Activated T-cell treated with anti-CD3 and anti-CD28 coated beads, Interleukin-2, amount 50 U/mL, for 4 hours (primary cell): ENCODE data around the gene NCF4. TPM values are rescaled to one million over a fixed set of nuclear protein-coding genes. Genes with fewer than 3 reads are reported as not detected.

Experiments used
- ATAC-seq, 2 donors: fragments of 200-7000 bp; cut with Tn5 transposase; one replicate each; pipeline ENCODE4 v1.10.0; 2021
- DNase-seq: peaks from one replicate; pipeline ENCODE4 v3.0.0-alpha.2; 2020
- H3K27me3 Mint-ChIP-seq: one replicate; pipeline ENCODE4 v1.8.0; 2021; ENCODE audit warnings: low read depth, mixed read lengths
- H3K36me3 Mint-ChIP-seq: one replicate; pipeline ENCODE4 v1.8.0; 2022; ENCODE audit warnings: mixed read lengths; ENCODE audit not compliant: insufficient read depth
- H3K4me1 Mint-ChIP-seq: one replicate; pipeline ENCODE4 v1.8.0; 2021; ENCODE audit warnings: low read depth, mixed read lengths
- H3K4me3 Mint-ChIP-seq: one replicate; pipeline ENCODE4 v1.8.0; 2021; ENCODE audit warnings: mild to moderate bottlenecking, moderate library complexity, mixed read lengths
- H3K9me3 Mint-ChIP-seq: one replicate; pipeline ENCODE4 v1.8.0; 2021; ENCODE audit warnings: mixed read lengths
- total RNA-seq, 3 donors: library from RNA; stranded (reverse); gene quantifications; one replicate each; pipeline ENCODE4 v1.2.1, GENCODE V29; 2021

NCF4 gene
- total RNA-seq, 3 donors from 2014 or later, result 1.2 to 2.3 (median 1.4) TPM

DNA sequence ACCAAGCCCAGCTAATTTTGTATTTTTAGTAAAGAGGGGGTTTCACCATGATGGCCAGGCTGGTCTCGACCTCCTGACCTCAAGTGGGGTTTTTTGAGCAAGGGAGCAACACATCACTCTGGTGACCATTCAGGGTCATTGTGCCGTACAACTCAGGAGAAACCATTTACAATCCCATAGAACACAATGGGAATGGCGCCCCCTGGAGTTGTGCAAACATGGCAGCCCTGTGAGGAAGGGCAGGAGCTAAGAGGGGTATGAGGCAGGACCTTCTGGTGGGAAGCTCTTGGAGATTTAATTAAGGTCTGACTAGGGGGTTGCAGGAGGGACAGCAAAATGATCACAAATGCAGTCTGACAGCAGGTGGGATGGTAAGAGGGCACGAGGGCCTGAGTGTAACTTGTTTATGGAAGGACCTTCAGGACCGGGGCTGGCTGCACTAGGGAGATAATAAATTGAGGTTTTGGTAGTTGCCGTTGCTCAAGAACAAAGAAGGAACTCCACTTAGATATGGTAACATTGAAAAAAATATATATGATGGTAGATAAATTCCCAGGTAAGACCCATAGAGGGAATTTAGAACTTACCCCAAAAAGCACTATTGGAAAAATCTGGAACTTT lies 43.6 kb downstream of the NCF4 start:
- Mint-ChIP-seq H3K9me3 (no peaks in the 10 kb centered on the region), H3K36me3 (no peaks in the 10 kb centered on the region), H3K27me3 (peaks cover 51% of the 10 kb centered on the region), H3K4me3 (no peak overlapping the region), H3K4me1 (peaks cover 4% of the 10 kb centered on the region)
- DNase-seq (no peak), ATAC-seq (no peak)

DNA sequence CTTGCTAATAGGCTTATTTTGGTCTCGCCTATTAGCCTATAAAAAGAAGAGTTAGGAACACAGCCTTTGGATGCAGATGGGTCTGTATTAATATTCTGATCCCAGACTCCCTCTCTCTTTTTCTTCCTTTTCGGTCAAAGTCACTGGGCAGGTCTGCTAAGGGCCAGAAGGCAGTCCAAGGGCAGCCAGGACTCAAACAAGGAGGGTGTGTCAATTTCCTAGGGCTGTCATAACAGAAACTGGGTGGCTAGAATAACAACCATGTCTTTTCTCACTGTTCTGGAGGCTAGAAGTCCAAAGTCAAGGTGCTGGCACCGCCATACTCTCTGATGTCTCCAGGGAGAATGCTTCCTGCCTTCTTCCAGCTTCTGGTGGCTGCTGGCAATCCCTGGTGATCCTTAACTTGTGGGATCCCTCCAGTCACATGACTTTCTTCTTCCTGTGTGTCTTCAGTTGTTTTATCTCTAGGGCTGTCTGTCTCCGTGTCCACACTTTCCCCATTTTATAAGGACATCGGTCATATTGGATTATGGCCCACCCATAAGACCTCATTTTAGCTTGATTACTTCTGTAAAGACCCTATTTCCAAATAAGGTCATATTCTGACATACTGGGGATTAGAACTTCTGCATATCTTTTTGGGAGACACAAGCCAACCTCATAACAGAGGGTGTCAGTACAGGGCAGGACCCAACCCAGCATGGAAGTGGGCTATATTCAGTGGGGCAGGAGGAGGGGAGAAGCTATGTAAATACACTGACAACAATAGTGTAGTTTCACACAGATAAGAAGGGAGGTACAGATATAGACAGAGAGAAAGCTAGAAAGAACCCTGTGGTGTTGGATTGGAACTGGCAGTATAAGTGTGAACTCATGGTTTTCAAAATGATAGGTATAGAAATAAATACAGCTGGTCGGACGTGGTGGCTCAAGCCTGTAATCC lies 46.7 kb downstream of the NCF4 start:
- H3K4me3 Mint-ChIP-seq, result no peak overlapping the region
- H3K36me3 Mint-ChIP-seq, result no peaks in the 10 kb centered on the region
- ATAC-seq (no peak), DNase-seq (no peak)
- peaks cover 41% of the 10 kb centered on the region for H3K27me3 Mint-ChIP-seq
- no peaks in the 10 kb centered on the region for H3K9me3 Mint-ChIP-seq
- no peaks in the 10 kb centered on the region for H3K4me1 Mint-ChIP-seq

DNA sequence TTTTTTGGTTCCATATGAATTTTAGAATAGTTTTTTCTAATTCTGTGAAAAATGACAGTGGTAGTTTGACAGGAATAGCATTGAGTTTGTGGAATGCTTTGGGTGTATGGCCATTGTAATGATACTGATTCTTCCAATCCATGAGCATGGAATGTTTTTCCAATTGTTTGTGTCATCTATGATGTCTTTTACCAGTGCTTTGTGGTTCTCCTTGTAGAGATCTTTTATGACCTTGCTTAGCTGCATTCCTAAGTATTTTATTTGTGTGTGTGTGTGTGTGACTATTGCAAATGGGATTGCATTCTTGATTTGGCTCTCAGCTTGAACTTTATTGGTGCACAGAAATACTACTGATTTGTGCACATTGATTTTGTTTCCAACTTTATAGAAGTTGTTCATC lies 49.7 kb downstream of the NCF4 start:
- H3K36me3 Mint-ChIP-seq, result no peaks in the 10 kb centered on the region
- H3K27me3 Mint-ChIP-seq, result peaks cover 27% of the 10 kb centered on the region
- ATAC-seq (no peak), DNase-seq (no peak)
- no peak overlapping the region for H3K4me3 Mint-ChIP-seq
- no peaks in the 10 kb centered on the region for H3K9me3 Mint-ChIP-seq
- peaks cover 3% of the 10 kb centered on the region for H3K4me1 Mint-ChIP-seq

DNA sequence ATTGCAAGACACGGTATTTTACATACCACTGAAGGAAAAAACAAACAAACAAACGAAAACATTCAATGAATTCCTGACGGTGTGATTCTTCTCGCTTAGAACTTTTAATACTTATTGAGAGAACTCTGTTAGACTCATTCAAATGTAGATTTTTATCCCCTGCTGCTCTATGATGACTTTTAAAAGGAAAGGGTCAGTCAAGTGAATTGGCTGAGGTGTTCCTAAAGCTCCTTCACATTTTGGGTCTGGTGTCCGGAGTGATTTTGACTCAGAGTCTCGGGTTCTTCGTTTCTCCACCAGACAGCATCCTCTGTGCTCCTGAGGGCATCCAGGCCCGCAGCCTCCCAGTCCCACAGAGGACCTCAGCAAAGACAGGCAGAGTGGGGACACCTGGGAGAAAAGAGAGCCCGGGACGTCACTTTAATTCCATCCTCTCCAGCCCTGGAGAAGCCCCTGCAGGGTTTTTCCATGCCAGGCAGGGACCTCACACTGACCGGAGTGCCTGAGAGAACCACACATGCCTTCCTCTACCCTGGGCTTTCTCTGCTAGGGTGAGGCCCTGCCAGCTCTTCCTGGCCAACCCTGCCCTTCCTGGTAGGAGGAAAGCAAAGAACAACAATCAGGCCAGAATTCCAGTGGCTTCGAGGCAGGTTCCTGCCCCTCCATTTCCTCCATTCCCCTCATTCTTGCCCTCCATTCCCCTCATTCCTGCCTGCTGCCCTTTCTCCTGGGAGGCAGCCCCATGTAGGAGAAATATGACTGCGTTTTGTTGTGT lies 51.3 kb downstream of the NCF4 start:
- H3K36me3 Mint-ChIP-seq, result no peaks in the 10 kb centered on the region
- no peak overlapping the region for H3K4me3 Mint-ChIP-seq
- H3K9me3 Mint-ChIP-seq, result no peaks in the 10 kb centered on the region
- DNase-seq (no peak), ATAC-seq (no peak)
- peaks cover 3% of the 10 kb centered on the region for H3K4me1 Mint-ChIP-seq
- H3K27me3 Mint-ChIP-seq, result peaks cover 20% of the 10 kb centered on the region

DNA sequence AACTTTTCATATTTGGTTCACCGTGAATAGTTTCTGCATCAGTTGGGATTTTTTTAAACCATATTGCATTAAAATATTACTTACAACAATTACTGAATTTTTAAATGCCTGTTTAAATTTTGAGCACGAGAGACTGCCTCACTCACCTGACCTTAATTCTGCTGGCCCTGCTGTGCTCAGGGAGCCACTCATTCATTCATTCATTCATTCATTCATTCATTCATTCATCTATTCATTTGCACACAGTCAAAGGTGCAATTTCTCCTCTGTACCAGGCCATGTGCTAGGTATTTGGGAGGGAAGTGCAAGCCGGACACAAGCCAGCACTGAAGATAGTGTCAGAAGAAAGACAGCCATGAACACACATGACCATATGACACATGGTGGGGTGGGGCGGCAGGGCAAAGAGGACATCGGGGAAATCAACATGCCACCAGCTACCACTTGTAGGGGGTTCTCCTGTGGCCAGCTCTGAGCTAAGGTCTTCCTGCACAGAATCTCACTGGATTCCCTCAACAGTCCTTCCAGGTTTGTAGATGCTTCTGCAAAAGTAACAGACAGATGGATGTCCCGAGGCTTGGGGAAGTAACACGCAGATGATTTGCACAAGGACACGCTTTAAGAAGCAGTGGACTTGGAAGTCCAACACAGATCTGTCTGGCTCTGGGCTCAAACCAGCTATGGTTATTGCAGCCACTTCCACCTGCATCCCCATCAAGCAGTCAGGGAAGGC lies 52.1 kb downstream of the NCF4 start:
- no peaks in the 10 kb centered on the region for H3K9me3 Mint-ChIP-seq
- H3K36me3 Mint-ChIP-seq, result no peaks in the 10 kb centered on the region
- no peak for DNase-seq
- peaks cover 16% of the 10 kb centered on the region for H3K27me3 Mint-ChIP-seq
- no peak for ATAC-seq
- peaks cover 3% of the 10 kb centered on the region for H3K4me1 Mint-ChIP-seq
- peak overlapping the region; percentile 23 for H3K4me3 Mint-ChIP-seq

DNA sequence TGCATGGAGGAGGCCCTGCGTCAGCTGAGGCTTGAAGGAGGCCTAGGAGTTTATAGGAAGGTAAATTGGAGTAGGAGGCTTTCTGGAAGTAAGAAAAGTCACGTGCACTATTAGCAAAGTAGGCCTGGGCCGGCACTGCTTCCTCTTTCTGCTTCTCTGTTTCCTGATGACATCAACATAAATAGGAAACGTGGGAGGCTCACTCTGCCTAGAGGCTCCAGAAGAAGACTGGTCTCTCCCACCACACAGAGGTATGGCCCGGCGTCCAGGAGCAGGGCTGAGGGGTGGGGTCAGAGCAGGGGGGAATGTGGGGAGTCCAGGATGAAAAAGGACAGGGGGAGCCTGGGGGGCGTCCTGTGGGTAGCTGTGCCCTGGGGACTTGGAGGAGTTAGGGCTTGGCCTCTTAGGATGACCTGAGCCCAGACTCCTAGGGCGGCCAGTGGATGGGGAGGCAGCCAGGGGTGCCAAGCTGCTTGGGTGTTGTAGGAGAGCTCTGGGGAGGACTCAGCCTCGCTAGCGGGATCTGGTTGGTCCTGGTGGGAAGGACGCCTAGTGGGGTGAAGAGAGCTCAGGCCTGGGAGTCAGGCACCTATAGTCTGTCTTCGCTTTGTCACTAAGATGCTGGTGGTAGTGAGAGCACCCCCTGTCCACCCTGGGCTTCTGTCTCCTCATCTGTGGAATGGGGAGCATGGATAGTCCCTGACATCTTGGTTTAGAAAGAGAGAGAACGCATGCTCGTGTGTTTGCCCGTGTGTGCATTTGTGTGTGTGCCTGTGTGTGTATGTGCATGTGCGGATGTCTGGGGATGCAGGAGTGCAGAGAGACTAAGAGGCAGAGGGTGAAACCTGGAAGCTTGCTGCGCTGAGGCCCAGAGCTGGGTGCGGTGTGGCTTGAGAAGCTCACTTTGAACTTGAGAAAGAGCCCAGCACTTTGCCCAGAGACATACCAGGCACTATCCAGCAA lies 52.9 kb downstream of the NCF4 start, which contains the start of gene CSF2RB:
Gene CSF2RB (plus strand): TSS at position 202 of the 963 bp plus-strand sequence. CDS start 8,580 bp downstream, outside the sequence.
- Mint-ChIP-seq H3K4me1 (peaks cover 3% of the 10 kb centered on the region), H3K27me3 (peaks cover 16% of the 10 kb centered on the region), H3K36me3 (no peaks in the 10 kb centered on the region), H3K4me3 (peak within 1 kb of the TSS; percentile 66), H3K9me3 (no peaks in the 10 kb centered on the region)
- no peak for DNase-seq
- ATAC-seq, result no peak

DNA sequence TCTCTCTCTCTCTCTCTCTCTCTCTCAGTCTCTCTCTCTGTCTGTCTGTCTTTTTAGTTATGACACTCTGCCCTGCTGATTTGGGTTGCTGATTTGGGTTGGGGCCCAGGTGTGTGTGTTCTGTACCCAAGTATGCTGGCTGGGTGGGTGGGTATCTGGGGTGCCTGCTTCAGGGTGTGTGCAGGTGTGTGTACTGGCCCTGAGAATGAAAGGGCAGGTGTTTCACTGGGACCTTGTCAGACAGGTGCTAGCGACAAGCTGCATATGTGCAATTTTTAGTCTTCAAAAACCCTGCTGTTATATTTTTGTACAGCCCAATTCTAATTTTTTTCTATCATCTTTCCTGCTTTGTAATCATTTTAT lies 53.6 kb downstream of the NCF4 start:
- ATAC-seq (no peak), DNase-seq (no peak)
- H3K4me1 Mint-ChIP-seq, result peaks cover 3% of the 10 kb centered on the region
- no peaks in the 10 kb centered on the region for H3K36me3 Mint-ChIP-seq
- peak overlapping the region; percentile 66 for H3K4me3 Mint-ChIP-seq
- no peaks in the 10 kb centered on the region for H3K9me3 Mint-ChIP-seq
- peaks cover 11% of the 10 kb centered on the region for H3K27me3 Mint-ChIP-seq

DNA sequence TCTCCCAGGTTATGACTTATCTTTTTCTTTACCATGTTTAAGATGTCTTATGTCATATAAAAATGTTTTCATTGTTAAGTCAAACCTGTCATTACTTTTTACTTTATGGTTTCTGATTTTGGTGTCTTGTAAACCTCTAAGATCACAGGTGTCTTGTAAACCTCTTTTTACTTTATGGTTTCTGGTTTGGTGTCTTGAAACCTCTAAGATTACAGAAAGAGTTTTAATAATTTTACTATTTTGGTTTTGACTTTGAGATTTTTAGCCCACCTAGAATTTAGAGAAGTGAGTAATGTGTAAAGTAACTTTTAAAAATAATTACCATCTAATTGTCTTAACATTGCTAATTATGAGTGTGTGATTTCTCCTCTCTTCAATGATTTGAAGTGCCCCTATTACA lies 55.2 kb downstream of the NCF4 start:
- no peaks in the 10 kb centered on the region for H3K36me3 Mint-ChIP-seq
- H3K4me3 Mint-ChIP-seq, result no peak overlapping the region
- H3K4me1 Mint-ChIP-seq, result peaks cover 3% of the 10 kb centered on the region
- H3K27me3 Mint-ChIP-seq, result peaks cover 11% of the 10 kb centered on the region
- ATAC-seq, result no peak
- no peaks in the 10 kb centered on the region for H3K9me3 Mint-ChIP-seq
- DNase-seq, result no peak

DNA sequence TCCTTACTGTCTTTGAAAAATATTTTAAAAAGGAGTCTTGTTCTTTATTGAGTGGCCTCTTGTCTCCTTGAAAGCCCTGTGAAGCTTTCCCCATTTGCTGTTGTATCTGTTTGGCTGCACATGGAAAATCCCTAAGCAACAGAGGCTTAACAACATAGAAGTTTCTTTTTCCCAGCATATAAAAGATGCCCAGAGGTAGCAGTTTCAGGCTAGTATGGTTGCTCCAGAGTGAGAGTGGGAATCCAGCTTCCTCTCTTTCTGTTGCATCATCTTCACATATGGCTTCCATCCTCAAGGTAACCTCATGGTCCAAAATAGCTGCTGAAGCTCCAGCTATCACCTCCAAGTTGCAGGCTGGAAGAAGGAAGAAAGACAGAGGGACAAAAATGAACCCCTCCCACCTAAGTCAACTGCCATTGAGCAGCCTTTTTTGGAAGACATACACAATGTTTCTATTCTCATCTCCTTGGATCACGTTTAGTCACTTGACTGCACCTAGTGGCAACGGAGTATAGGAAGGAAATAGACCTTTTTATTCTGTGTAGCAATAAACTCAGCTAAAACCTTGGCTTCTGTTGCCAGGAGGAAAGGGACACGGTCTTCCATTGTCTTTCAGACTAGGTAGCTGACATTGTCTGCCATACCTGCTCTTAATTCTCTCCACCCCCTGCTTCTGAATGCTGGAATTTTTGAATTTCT lies 57.9 kb downstream of the NCF4 start:
- ATAC-seq (no peak), DNase-seq (no peak)
- no peak overlapping the region for H3K4me3 Mint-ChIP-seq
- no peaks in the 10 kb centered on the region for H3K4me1 Mint-ChIP-seq
- no peaks in the 10 kb centered on the region for H3K9me3 Mint-ChIP-seq
- H3K36me3 Mint-ChIP-seq, result no peaks in the 10 kb centered on the region
- H3K27me3 Mint-ChIP-seq, result peaks cover 15% of the 10 kb centered on the region

DNA sequence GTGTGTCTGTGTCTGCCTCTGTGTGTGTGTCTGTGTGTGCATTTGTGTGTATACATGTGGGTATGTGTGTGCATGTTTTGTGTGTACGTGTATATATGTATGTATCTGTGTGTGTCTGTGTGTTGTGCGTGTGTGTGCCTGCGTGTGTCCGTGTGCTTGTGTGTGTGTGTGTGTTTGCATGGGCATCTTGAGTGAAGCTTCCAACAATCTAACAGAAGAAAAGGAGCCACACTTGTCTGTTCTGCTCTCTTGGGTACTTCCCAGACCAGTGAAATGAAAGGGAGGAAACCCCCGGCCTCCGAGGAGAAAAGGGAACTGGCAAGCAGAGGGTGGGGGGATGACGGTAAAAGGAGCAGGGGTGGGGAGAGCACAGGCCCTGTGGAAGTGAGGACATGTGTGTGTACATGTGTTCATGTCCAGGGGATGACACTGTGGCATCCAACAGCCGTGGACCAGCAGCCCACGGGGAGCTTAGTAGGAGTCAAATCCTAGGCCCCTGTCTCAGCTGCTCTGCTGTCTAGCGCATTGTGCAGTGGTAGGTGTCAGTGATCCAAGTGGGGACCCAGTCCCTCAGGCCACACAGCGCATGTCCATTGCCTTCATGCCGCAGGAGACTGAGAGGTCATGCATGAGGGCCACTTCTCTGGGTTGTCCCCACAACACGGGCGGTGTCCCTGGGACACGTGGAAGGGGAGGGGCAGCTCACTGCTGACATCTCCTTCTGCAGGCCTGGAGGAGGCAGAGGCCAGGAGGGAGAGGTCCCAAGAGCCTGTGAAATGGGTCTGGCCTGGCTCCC lies 60.7 kb downstream of the NCF4 start:
- Mint-ChIP-seq H3K4me3 (no peak overlapping the region), H3K9me3 (no peaks in the 10 kb centered on the region), H3K27me3 (peaks cover 31% of the 10 kb centered on the region), H3K4me1 (no peaks in the 10 kb centered on the region), H3K36me3 (peaks cover 2% of the 10 kb centered on the region)
- ATAC-seq, result no peak
- no peak for DNase-seq

DNA sequence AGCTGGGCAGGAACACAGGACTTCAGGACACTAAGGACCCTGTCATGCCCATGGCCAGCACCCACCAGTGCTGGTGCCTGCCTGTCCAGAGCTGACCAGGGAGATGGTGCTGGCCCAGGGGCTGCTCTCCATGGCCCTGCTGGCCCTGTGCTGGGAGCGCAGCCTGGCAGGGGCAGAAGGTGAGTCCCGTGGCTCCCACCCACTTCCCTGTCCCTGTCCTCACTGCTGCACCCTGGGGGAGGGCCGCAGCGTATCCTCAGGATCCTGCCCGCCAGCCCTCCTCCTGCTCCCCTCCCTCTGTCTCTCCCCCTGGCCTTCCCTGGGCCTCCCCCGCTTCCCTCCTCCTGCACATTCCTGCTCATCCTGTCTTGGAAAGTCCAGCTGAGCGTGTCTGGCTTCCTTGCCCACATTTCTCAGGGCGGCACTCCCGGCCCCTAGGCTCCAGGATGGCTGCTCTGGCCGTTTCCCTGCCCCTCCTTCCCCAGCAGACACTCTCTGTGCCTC lies 61.4 kb downstream of the NCF4 start:
- Mint-ChIP-seq H3K4me3 (no peak overlapping the region), H3K9me3 (no peaks in the 10 kb centered on the region), H3K36me3 (peaks cover 2% of the 10 kb centered on the region), H3K27me3 (peaks cover 31% of the 10 kb centered on the region), H3K4me1 (no peaks in the 10 kb centered on the region)
- DNase-seq (no peak), ATAC-seq (no peak)

DNA sequence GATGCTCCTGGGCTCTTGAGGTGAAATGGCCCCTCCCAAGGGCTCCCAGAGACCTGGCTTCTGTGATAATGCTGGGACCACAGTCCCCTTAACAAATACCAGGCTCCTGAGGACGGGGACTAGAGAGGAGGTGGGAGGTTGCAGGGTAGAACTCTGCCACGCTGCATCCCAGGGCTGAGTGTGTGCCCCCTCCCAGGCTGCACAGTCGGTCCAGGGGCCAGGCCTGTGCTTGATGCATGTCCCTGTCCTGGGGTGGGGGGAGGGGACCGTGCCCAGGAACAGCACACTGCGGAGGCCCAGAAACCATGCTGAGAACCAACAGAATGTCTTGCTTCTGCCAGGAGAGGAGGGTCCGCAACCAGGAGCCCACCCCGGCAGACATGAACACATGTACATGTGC lies 61.9 kb downstream of the NCF4 start:
- H3K9me3 Mint-ChIP-seq, result no peaks in the 10 kb centered on the region
- H3K36me3 Mint-ChIP-seq, result peaks cover 2% of the 10 kb centered on the region

More for the DNA sequence above, 61.9 kb downstream of the NCF4 start:
- no peak for ATAC-seq
- Mint-ChIP-seq H3K27me3 (peaks cover 31% of the 10 kb centered on the region), H3K4me1 (no peaks in the 10 kb centered on the region), H3K4me3 (no peak overlapping the region)
- no peak for DNase-seq
